Measurements from ENCODE around the gene MAPK8IP1. TPM values are rescaled to one million over a fixed set of nuclear protein-coding genes. Genes with fewer than 3 reads are reported as not detected.
A peak's percentile ranks its signal among the peaks of the same experiment; 100 is the strongest.

The MAPK8IP1 gene
- total RNA-seq, 2 experiments from 2014 or later: 0.42 to 0.73 TPM

DNA sequence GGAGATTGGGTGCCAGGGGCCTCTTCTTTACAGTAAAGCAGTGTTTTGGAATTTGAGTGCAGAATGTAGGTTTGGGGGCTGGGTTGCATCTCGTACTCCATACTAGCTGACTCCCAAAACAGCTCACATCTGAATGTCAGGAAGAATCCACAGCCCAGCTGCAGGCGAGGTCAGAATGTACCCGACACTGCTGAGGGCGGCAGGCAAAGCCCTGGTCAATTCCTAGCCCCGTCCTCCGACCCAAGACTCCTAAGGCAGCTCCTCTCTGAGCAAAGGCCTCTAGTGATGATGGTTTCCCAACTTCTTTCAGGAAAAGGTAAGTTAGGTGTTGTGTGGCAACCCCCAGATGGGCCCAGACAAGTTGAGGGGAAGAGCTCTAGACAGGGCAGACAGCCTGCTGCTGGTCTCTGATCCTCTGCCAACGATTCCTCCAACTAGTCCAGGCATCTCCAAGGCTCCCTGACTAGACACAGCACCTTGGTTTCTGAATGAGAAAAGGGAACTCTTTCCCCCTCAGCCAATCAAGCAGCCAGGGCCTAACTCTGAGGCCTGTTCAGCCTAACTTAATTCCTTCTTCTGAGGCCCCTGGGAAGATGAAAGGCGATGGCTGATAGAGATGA is 45.6 kb downstream of the MAPK8IP1 start:
- CTCF ChIA-PET: interaction anchor here (1.0 to 2.3 kb wide), 3 partner anchors 34 to 76 kb away, joined by 3 to 11 read pairs (median 7); no protein-coding TSS in a partner anchor
- DNase-seq: no peak
- ATAC-seq: no peak
- Mint-ChIP-seq H3K27me3 (no peaks in the 10 kb centered on the region), H3K36me3 (peaks cover 4% of the 10 kb centered on the region), H3K9me3 (ENCODE audit: low read depth) (no peaks in the 10 kb centered on the region), H3K4me3 (no peak overlapping the region), H3K4me1 (peaks cover 31% of the 10 kb centered on the region), H3K27ac (peak overlapping the region; percentile 90)

DNA sequence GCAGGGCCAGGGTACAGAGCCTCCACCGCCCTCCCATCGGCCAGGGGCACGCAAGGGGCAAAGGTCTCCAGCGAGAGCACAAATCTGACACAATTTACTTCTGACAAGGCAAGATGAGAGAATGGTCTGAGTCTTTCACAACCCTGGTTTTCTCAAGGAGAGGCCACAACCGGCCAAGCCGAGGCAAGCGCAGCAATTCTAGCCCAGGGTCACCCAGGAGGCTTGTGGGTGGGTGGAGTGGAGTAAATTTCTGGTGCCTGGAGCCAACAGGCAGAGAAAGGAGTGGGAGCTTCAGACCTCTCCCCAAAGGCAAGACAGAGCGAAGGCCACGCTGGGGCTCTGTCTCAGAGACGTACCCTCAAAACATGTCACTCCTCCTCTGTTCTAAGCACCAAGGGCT is 46.3 kb downstream of the MAPK8IP1 start:
- peaks cover 31% of the 10 kb centered on the region for H3K4me1 Mint-ChIP-seq
- H3K27me3 Mint-ChIP-seq: no peaks in the 10 kb centered on the region
- peaks cover 4% of the 10 kb centered on the region for H3K36me3 Mint-ChIP-seq
- H3K9me3 Mint-ChIP-seq (ENCODE audit: low read depth): no peaks in the 10 kb centered on the region
- no peak overlapping the region for H3K4me3 Mint-ChIP-seq
- no peak for DNase-seq
- CTCF ChIA-PET: interaction anchor here (2.3 kb wide), 1 partner anchor 75 kb away, joined by 7 read pairs; no protein-coding TSS in a partner anchor
- ATAC-seq: no peak
- H3K27ac Mint-ChIP-seq: no peak overlapping the region

DNA sequence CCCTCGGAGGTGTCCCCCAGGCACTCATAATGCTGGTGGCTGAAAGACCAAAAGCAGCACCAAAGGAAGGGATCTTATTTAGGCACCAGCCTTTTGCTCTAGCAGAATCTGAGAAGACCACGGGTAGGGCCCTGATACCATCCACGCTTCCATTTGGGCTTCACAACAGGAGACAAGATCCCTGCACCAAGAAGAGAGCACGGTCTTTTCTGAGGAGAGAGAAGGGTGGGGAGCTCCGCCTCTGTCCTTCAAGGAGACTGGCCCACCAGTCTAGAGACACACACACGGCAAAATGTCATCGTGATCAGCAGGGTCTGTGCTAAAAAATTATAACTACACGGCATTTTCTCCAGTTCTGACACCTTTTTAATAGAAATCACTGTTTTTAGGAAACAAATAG is 46.8 kb downstream of the MAPK8IP1 start:
- H3K27ac Mint-ChIP-seq: no peak overlapping the region
- no peak overlapping the region for H3K4me3 Mint-ChIP-seq

DNA sequence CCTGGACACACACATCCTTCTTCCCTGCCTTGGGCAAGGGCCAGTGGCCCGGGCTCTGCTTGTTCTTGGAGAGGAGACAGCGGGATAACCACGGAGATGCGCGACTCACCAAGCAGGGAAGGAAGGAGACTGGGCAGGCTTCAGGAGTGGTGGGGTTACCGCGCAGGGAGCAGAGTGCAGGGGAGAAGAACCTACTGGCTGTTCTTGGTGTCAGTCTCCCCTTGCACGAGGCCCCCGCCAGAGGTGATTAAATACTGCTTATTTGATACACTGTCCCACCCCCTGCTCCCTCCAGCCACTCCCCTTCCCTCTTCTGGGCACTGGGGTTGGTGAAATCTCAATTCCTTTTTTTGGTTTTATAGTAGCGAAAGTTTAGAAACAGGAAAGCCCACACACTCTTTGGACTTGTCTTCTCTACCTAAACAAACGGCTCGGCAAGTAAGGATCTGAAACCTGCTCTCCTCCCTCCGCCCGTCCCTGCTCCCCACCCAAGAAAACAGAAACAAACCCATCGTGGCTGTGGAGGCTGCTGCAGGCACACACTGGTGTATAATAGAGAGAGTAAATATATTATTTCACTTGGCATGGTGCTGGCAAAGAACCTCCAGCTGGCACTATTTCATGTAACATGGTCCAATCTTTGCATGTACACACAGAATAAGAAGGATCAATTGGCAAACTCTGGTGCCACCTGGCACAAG is 47.8 kb downstream of the MAPK8IP1 start:
- Mint-ChIP-seq H3K4me1 (peaks cover 17% of the 10 kb centered on the region), H3K9me3 (ENCODE audit: low read depth) (no peaks in the 10 kb centered on the region), H3K27ac (no peak overlapping the region), H3K27me3 (no peaks in the 10 kb centered on the region), H3K4me3 (no peak overlapping the region), H3K36me3 (peaks cover 4% of the 10 kb centered on the region)
- CTCF ChIA-PET: no interaction called here
- ATAC-seq (no peak), DNase-seq (no peak)

More for the DNA sequence above, 46.8 kb downstream of the MAPK8IP1 start:
- Mint-ChIP-seq H3K4me1 (peaks cover 28% of the 10 kb centered on the region), H3K36me3 (peaks cover 4% of the 10 kb centered on the region), H3K9me3 (ENCODE audit: low read depth) (no peaks in the 10 kb centered on the region), H3K27me3 (no peaks in the 10 kb centered on the region)
- CTCF ChIA-PET: no interaction called here
- DNase-seq: no peak
- no peak for ATAC-seq

DNA sequence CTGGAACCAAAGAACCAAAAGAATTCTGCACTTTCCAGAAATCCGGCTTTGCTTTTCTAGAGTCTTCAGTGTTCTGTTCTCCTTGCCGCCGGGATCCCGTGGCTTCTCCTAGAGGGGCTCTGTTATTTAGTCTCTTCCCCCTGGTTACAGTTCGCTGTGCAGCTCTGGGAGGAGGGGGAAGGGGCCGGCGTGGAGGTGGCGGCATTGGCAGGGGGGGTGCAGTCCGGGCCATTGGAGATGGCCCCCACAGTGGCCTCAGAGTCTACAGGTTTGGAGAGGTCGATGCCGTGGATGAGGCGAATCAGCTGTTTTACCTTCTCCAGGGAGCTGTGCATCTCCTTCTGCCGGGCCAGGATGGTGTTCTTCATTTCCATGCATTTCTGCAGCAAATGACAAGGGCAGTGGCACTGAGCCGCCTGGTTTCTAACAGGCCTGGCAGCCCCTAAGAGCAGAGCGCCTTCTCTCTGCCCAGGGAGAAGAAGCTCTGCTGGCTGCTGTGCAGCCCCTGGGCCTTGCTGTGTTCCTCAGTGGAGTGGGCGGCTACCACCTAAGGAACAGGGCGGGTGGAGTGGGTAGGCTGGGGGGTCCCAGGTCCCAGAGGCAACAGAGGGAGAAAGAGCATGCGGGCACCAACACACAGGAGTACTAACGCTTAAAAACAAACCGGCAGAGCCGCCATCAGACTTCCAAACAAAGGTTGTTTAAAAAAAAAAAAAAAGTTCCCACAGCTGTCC is 48.6 kb downstream of the MAPK8IP1 start:
- CTCF ChIA-PET: interaction anchor here (0.7 kb wide), 1 partner anchor 1017 kb away, joined by 3 read pairs; no protein-coding TSS in a partner anchor
- H3K36me3 Mint-ChIP-seq: peaks cover 4% of the 10 kb centered on the region

DNA sequence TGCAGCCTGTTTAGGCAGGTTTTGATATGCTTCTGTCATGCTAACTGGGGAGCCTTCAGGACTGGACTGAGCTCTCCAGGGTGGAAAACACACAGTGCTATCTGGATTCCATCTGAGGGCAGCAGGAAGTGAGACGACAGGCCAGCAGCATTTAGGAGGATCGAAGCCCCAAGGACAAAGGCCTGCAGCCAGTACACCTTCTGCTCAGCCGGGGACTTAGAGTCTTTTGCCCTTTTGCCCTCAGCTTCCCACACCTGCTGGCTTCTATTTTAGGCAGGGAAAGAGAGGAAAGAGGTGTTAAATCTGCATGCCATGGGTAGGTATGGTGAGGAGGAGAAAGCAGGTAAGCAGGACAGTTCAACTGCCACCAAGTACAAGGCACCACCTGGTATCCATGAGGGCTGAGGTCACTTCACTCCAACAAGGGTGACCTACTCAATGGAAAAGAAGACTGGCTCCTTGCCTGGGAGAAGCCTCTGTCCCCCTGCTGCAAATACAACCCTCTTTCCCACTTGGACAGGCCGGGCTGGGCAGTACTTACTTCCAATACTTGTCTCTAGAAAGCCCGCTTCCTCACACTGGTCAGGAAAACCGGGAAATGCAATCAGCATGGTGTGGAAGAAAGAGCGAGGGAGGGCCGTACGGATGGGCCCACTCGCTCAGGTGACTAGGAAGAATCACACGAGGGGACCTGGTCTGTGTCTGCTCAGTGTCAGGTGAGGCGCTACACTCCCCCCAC is 49.3 kb downstream of the MAPK8IP1 start:
- CTCF ChIA-PET: interaction anchor here (0.7 kb wide), 2 partner anchors 126 to 1017 kb away, joined by 3 read pairs; no protein-coding TSS in a partner anchor
- H3K9me3 Mint-ChIP-seq (ENCODE audit: low read depth): no peaks in the 10 kb centered on the region
- H3K4me1 Mint-ChIP-seq: peaks cover 13% of the 10 kb centered on the region
- H3K36me3 Mint-ChIP-seq: peaks cover 4% of the 10 kb centered on the region
- no peaks in the 10 kb centered on the region for H3K27me3 Mint-ChIP-seq
- ATAC-seq (no peak), DNase-seq (no peak)
- H3K4me3 Mint-ChIP-seq: no peak overlapping the region
- H3K27ac Mint-ChIP-seq: no peak overlapping the region

More for the DNA sequence above, 48.6 kb downstream of the MAPK8IP1 start:
- H3K27me3 Mint-ChIP-seq: no peaks in the 10 kb centered on the region
- H3K27ac Mint-ChIP-seq: no peak overlapping the region
- ATAC-seq: no peak
- DNase-seq: no peak
- H3K9me3 Mint-ChIP-seq (ENCODE audit: low read depth): no peaks in the 10 kb centered on the region
- H3K4me1 Mint-ChIP-seq: peaks cover 17% of the 10 kb centered on the region
- H3K4me3 Mint-ChIP-seq: no peak overlapping the region

DNA sequence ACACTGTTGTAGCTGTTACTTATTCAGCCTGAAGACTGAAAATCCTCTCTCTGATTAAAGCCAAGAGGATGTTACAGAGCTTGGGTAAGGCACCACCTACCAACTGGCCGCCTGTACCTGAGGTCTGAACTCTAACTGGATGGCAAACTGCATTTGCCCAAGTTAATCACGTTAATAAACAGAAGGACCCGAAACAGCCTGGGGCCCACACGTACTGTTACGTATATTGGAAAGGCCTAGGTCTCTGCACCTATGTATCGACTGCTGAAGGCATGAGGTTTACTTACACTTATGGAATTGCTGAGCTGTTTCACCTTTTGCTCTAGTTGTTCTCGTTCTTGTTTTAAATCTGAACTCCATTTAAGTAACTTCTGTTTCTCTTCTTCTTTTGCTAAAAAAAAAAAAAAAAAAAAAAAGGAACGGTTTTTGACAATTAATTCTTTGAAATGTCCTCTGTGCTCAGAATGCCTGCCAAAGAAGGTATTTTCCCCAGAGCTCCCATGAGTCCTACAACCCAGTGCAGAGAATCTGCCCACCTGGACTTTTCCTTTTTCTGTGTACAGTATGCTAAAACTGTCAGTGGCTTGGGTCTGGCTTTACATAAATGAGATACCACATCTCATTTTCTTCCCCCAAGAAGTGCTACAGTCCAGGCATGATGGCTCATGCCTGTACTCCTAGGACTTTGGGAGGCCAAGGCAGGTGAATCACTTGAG is 50.1 kb downstream of the MAPK8IP1 start:
- no peak for ATAC-seq
- Mint-ChIP-seq H3K36me3 (peaks cover 4% of the 10 kb centered on the region), H3K27me3 (no peaks in the 10 kb centered on the region), H3K9me3 (ENCODE audit: low read depth) (no peaks in the 10 kb centered on the region), H3K27ac (no peak overlapping the region), H3K4me1 (peaks cover 5% of the 10 kb centered on the region), H3K4me3 (no peak overlapping the region)
- DNase-seq: no peak
- CTCF ChIA-PET: interaction anchor here (0.7 kb wide), 1 partner anchor 126 kb away, joined by 3 read pairs; no protein-coding TSS in a partner anchor

DNA sequence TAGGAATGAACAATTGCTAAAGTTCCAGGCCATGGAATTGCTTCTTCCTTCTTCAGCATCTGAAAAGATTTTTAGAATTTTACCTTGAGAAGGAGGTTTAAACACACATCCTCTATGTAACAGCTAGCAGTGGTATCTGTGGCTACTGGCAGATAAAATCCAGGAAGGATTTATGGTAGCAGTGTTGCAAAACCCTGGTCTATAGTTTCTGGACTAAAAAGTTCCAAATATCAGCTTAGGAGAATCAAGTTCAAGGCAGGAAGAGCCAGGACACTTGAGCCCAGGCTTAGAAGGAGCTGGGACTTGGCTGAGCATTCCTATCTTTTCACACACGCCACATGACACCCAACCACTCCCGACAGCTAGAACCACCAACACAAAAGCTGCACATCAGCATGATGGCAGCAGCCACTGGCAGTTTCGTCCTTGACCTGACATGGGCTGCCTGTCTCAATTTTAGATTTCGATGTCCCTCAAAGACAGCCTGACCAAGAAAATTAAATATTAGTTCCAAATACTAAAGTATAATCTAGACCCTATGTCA is 51.1 kb downstream of the MAPK8IP1 start:
- Mint-ChIP-seq H3K9me3 (ENCODE audit: low read depth) (no peaks in the 10 kb centered on the region), H3K4me3 (no peak overlapping the region), H3K36me3 (peaks cover 4% of the 10 kb centered on the region), H3K4me1 (no peaks in the 10 kb centered on the region), H3K27me3 (no peaks in the 10 kb centered on the region), H3K27ac (no peak overlapping the region)
- CTCF ChIA-PET: interaction anchor here (1.2 kb wide), 1 partner anchor 9 kb away, joined by 3 read pairs; no protein-coding TSS in a partner anchor
- ATAC-seq: no peak
- no peak for DNase-seq

DNA sequence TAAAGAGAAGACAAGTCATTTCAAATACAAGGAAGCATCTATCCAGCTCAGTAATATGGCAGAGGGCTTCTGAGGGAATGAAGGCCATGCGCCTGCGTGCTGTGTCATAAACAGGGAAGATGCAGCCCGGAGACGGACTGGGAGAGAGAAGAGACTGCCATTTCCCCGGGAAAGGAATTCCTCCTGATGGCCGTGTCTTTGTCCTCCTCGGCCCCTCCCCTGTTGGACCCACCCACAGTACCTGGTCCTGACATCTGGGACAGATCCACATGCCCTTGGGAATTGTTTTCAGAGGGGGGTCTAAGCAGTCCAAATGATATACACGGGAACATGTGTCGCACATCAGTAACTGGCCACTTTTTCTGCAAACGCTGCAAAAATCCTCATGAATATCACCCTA is 52.5 kb downstream of the MAPK8IP1 start:
- DNase-seq (no peak), ATAC-seq (no peak)
- Mint-ChIP-seq H3K27me3 (no peaks in the 10 kb centered on the region), H3K4me1 (no peaks in the 10 kb centered on the region), H3K36me3 (peaks cover 3% of the 10 kb centered on the region), H3K9me3 (ENCODE audit: low read depth) (no peaks in the 10 kb centered on the region), H3K27ac (no peak overlapping the region), H3K4me3 (no peak overlapping the region)
- CTCF ChIA-PET: no interaction called here

DNA sequence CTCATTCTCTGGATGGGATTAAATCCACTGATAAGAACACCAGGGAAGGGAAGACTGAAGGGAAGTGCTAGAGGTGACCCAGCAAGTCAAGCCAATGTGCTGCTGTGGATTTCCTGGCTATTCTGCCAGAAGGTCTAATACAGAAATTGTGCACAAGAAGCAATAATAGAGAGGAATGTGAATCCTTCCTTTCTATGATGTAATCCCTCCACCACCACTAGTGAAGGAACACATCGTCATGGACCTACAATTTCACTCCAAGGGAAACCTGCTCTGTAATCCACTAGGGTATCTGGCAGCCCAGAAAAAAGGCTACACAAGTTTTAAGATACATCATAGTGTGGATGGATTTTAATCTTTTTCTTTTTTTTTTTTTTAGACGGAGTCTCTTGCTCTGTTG is 54.4 kb downstream of the MAPK8IP1 start:
- H3K27ac Mint-ChIP-seq: no peak overlapping the region
- peaks cover 3% of the 10 kb centered on the region for H3K36me3 Mint-ChIP-seq
- no peak for ATAC-seq
- no peaks in the 10 kb centered on the region for H3K27me3 Mint-ChIP-seq
- H3K9me3 Mint-ChIP-seq (ENCODE audit: low read depth): no peaks in the 10 kb centered on the region
- no peak overlapping the region for H3K4me3 Mint-ChIP-seq
- no peak for DNase-seq
- no peaks in the 10 kb centered on the region for H3K4me1 Mint-ChIP-seq
- CTCF ChIA-PET: interaction anchor here (1.0 kb wide), 1 partner anchor 67 kb away, joined by 3 read pairs; no protein-coding TSS in a partner anchor

DNA sequence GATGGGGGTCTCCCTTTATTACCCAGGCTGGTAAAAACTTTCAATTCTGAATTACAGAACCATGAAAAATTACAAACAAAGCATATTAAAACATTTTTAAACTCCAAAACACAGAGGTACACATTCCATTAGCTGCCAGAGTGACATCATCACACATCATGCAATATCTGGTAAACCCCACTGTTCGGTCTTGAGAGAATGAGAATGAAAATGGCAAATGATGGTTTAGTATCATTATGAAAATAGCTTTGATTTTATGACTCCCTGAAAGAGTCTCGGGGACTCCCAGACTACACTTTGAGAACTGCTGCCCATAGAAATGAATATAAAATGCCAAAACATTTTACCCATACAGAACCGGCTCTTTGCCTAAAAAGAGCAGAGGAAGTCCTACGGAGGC is 55.8 kb downstream of the MAPK8IP1 start:
- H3K9me3 Mint-ChIP-seq (ENCODE audit: low read depth): no peaks in the 10 kb centered on the region
- H3K4me1 Mint-ChIP-seq: no peaks in the 10 kb centered on the region
- CTCF ChIA-PET: no interaction called here
- no peaks in the 10 kb centered on the region for H3K27me3 Mint-ChIP-seq
- no peak for ATAC-seq
- H3K27ac Mint-ChIP-seq: no peak overlapping the region
- no peak overlapping the region for H3K4me3 Mint-ChIP-seq
- no peak for DNase-seq
- H3K36me3 Mint-ChIP-seq: peaks cover 8% of the 10 kb centered on the region

DNA sequence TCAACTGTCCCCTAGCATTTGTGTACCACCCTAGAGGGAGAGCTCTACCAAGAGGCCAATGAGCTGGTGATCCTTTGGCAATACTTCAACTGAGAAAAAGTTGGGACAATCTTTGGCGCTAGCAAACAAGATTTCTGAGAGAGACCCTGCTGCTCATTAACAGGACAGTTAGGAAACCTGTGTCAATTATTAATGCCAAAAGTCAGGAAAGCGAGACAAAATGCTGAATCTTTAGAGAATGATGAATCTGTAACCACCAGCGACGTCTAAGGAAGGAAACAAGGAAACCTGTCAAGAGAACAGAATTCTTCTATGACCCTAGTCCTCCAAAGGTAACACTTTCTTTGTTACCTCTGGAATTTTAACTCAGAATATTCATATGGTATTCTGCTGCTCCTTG is 56.9 kb downstream of the MAPK8IP1 start:
- Mint-ChIP-seq H3K36me3 (peaks cover 8% of the 10 kb centered on the region), H3K4me1 (no peaks in the 10 kb centered on the region), H3K4me3 (no peak overlapping the region), H3K27ac (no peak overlapping the region), H3K27me3 (no peaks in the 10 kb centered on the region), H3K9me3 (ENCODE audit: low read depth) (no peaks in the 10 kb centered on the region)
- DNase-seq (no peak), ATAC-seq (no peak)
- CTCF ChIA-PET: no interaction called here
